ENCODE data around the gene PHF3.

Gene PHF3

GRCh38 chr6:63652980-63653379, 17.4 kb downstream of the PHF3 start:
- TF ChIP-seq CTCF (IDR thresholded peaks at IDR 0.05; ENCODE audit: unreplicated experiment in 3 of 3), result no peak
- H3K27me3 Mint-ChIP-seq (ENCODE audit: low read depth), result no peaks in the 10 kb centered on the region
- H3K4me3 Mint-ChIP-seq, result no peak overlapping the region
- H3K27ac Mint-ChIP-seq, result no peak overlapping the region
- H3K36me3 Mint-ChIP-seq (ENCODE audit: low read depth), result peaks cover 48% of the 10 kb centered on the region
- no peaks in the 10 kb centered on the region for H3K4me1 Mint-ChIP-seq
- peaks cover 25% of the 10 kb centered on the region for H3K9me3 Mint-ChIP-seq

- Mint-ChIP-seq H3K36me3 (ENCODE audit: low read depth) (peaks cover 6% of the 10 kb centered on the region), H3K9me3 (no peaks in the 10 kb centered on the region), H3K4me3 (no peak overlapping the region), H3K4me1 (no peaks in the 10 kb centered on the region), H3K27me3 (ENCODE audit: low read depth) (no peaks in the 10 kb centered on the region), H3K27ac (no peak overlapping the region)
- TF ChIP-seq CTCF (IDR thresholded peaks at IDR 0.05; ENCODE audit: unreplicated experiment in 3 of 3), result no peak
These were observed 25.2 kb downstream of the PHF3 start for GRCh38 chr6:63660757-63661156.

- H3K9me3 Mint-ChIP-seq, result no peaks in the 10 kb centered on the region
- no peaks in the 10 kb centered on the region for H3K27me3 Mint-ChIP-seq (ENCODE audit: low read depth)
- H3K4me3 Mint-ChIP-seq, result no peak overlapping the region
- H3K4me1 Mint-ChIP-seq, result no peaks in the 10 kb centered on the region
- H3K27ac Mint-ChIP-seq, result no peak overlapping the region
- H3K36me3 Mint-ChIP-seq (ENCODE audit: low read depth), result no peaks in the 10 kb centered on the region
- TF ChIP-seq CTCF (IDR thresholded peaks at IDR 0.05; ENCODE audit: unreplicated experiment in 3 of 3), result no peak
These were observed 26.2 kb downstream of the PHF3 start for GRCh38 chr6:63661769-63662168.

GRCh38 chr6:63663147-63663955, 27.7 kb downstream of the PHF3 start:
- Mint-ChIP-seq H3K9me3 (no peaks in the 10 kb centered on the region), H3K4me1 (no peaks in the 10 kb centered on the region), H3K4me3 (no peak overlapping the region), H3K36me3 (ENCODE audit: low read depth) (peaks cover 3% of the 10 kb centered on the region), H3K27me3 (ENCODE audit: low read depth) (no peaks in the 10 kb centered on the region), H3K27ac (no peak overlapping the region)
- no peak for TF ChIP-seq CTCF (IDR thresholded peaks at IDR 0.05; ENCODE audit: unreplicated experiment in 3 of 3)

- Mint-ChIP-seq H3K9me3 (no peaks in the 10 kb centered on the region), H3K4me3 (no peak overlapping the region), H3K36me3 (ENCODE audit: low read depth) (peaks cover 3% of the 10 kb centered on the region), H3K4me1 (no peaks in the 10 kb centered on the region), H3K27me3 (ENCODE audit: low read depth) (no peaks in the 10 kb centered on the region), H3K27ac (no peak overlapping the region)
- no peak for TF ChIP-seq CTCF (IDR thresholded peaks at IDR 0.05; ENCODE audit: unreplicated experiment in 3 of 3)
These were observed 28.3 kb downstream of the PHF3 start for GRCh38 chr6:63663956-63664281.

- Mint-ChIP-seq H3K9me3 (peaks cover 2% of the 10 kb centered on the region), H3K4me3 (no peak overlapping the region), H3K4me1 (no peaks in the 10 kb centered on the region), H3K27ac (no peak overlapping the region), H3K27me3 (ENCODE audit: low read depth) (no peaks in the 10 kb centered on the region), H3K36me3 (ENCODE audit: low read depth) (peaks cover 40% of the 10 kb centered on the region)
- TF ChIP-seq CTCF (IDR thresholded peaks at IDR 0.05; ENCODE audit: unreplicated experiment in 3 of 3), result no peak
These were observed 35.6 kb downstream of the PHF3 start for GRCh38 chr6:63671098-63671754.

All from nephron (organoid).